ENCODE data around the gene KIF4B.

- TF ChIP-seq, protein P1, sequence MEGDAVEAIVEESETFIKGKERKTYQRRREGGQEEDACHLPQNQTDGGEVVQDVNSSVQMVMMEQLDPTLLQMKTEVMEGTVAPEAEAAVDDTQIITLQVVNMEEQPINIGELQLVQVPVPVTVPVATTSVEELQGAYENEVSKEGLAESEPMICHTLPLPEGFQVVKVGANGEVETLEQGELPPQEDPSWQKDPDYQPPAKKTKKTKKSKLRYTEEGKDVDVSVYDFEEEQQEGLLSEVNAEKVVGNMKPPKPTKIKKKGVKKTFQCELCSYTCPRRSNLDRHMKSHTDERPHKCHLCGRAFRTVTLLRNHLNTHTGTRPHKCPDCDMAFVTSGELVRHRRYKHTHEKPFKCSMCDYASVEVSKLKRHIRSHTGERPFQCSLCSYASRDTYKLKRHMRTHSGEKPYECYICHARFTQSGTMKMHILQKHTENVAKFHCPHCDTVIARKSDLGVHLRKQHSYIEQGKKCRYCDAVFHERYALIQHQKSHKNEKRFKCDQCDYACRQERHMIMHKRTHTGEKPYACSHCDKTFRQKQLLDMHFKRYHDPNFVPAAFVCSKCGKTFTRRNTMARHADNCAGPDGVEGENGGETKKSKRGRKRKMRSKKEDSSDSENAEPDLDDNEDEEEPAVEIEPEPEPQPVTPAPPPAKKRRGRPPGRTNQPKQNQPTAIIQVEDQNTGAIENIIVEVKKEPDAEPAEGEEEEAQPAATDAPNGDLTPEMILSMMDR (IDR thresholded peaks at IDR 0.05): no peak
- TF ChIP-seq POLR2A (IDR thresholded peaks at IDR 0.05): no peak
These were observed 42.8 kb upstream of the KIF4B start for GRCh38 chr5:154970759-154971158.
